ENCODE results near the gene LAGE3.

- TF ChIP-seq EZH2 (IDR thresholded peaks at IDR 0.05; ENCODE audit: insufficient read depth, poor library complexity, severe bottlenecking) (no peak), EZH2phosphoT487 (IDR thresholded peaks at IDR 0.05; ENCODE audit: insufficient read depth, low read depth) (no peak)
These were observed 37.5 kb downstream of the LAGE3 start for GRCh38 chrX:154441564-154441963.

All from GM23248 (cell line).